GM18499 (cell line): ENCODE data around the gene SMC1A.

Experiments used
- ATAC-seq: cut with Tn5 transposase; IDR thresholded peaks from one replicate; pipeline ENCODE4 v1.9.1; 2021; ENCODE audit warnings: moderate number of reproducible peaks; ENCODE audit not compliant: insufficient read depth, unreplicated experiment

The SMC1A gene

DNA sequence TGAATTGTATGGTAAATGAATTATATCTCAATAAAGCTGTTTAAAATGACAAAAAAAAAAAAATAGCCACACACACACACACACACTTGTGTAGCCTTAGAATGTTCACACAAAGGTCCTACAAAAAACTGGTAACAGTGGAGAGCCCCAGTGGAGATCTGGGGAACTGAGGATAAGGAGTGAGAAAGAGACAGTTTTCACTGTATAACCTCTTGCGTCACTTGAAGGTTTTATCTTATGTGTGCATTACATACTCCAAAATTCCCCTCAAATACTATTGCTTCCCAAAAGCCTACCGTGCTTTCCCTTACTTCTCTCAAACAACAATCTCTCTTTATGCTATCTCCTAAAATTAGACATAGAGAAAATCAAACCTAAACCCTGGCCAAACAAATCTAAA is 67.8 kb downstream of the SMC1A start:
- ATAC-seq = no peak

DNA sequence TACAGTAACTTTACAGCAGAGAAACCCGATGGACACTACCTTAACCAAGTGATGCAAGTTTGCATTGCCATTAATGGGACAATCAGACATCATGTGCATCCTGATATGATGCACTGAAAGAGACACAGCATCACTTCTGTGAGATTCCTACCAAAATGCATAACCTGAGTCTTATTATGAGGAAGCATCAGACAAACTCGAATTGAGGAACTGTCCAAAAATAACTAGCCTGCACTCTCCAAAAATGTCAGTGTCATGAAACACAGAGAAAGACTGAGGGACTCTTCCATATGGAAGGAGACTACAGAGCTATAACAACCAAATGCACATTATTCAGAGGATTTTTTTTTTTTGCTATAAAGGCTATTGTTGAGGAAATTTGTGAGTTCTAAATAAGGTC is 74.5 kb downstream of the SMC1A start:
- no peak for ATAC-seq

DNA sequence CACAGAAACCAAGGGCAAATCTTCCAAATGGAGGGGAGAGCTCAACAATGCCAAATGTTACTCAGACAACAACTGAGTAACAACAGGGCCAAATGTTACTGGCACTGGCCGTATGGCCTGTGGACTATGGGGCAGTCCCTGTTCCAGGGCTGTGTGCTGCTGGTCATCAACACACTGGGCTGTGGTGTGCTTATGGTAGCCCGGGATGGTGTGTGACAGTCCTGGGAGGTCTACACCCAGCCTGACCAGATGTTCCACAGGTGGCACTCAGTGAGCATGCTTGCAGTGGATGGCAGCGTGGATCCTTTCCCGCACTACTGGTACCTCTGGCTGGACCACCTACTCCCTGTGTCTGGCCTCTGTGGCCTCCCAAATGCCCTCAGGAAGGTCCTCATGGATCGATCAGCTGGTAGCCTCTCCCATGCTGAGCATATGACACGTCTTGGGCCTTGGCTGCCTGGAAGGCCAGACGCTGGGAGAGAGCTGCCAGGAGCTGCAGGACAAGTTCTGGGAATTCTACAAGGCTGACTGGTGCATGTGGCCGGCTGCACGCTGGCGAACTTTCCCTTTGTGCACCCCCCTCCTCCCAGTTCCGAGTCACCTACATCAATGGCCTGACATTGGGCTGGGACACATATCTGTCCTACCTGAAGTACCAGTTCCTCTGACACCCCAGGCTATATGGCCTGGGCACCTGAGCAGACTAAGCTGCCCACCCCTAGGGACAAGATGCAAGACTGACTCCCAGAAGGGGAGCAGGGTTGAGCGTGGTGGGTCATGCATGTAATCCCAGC is 81.4 kb downstream of the SMC1A start:
- no peak for ATAC-seq

DNA sequence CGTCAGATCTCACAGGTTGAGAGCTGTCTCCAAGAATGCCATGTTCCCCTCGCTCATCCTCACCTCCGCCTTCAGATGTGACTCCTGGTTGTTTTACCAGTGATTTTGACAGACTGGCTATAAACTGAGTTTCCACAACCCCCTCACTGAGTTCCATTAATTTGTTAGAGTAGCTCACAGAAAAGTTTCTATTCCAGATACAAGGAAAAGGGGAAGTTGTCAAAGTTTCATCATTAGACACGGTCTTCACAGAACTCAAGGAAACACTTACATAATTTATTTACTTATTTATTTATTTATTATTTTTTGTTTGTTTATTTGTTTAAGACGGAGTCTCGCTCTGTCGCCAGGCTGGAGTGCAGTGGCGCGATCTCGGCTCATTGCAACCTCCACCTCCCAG is 85.4 kb downstream of the SMC1A start:
- no peak for ATAC-seq

GRCh38 chrX:53333853-53334252 is 88.6 kb downstream of the SMC1A start:
- ATAC-seq = no peak

GRCh38 chrX:53332204-53332603 is 90.2 kb downstream of the SMC1A start:
- ATAC-seq = no peak

- no peak for ATAC-seq
Observed at GRCh38 chrX:53330331-53330730, 92.1 kb downstream of the SMC1A start.

DNA sequence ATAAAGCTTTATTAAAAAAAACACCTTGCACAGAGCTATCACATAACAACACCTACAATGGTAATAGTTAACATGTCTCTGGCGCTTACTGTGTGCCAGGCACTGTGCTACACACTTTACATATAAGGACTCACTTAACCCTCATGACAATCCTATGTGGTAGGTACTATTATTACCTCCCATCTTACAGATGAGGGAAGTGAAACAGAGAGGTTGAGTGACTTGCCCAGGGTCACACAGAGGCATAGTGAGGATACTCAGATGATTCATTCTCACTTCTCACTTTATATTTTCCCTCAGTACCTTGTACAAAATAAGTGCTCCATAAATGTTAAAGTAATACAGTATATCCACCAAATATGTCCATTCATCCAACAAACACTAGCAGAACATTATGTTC is 97.7 kb downstream of the SMC1A start:
- no peak for ATAC-seq
